Endodermal cell (in vitro differentiated cells): ENCODE data around the gene SPON2. TPM values are rescaled to one million over a fixed set of nuclear protein-coding genes. Genes with fewer than 3 reads are reported as not detected.

Source experiments
- DNase-seq: peaks from one replicate; pipeline ENCODE4 v3.0.0-alpha.2; 2017
- H3K27ac ChIP-seq: 2 replicates; pipeline ENCODE4 v1.5.1; 2013; ENCODE audit warnings: mild to moderate bottlenecking, low read depth, low read length, moderate library complexity
- H3K27me3 ChIP-seq: 2 replicates; pipeline ENCODE4 v1.6.1; 2013; ENCODE audit warnings: mild to moderate bottlenecking, low read length, moderate library complexity; ENCODE audit not compliant: insufficient read depth, control insufficient read depth, poor library complexity, severe bottlenecking
- H3K36me3 ChIP-seq: 2 replicates; pipeline ENCODE4 v1.7.0; 2013; ENCODE audit warnings: mild to moderate bottlenecking, low read length, moderate library complexity; ENCODE audit not compliant: control insufficient read depth, insufficient read depth
- H3K4me1 ChIP-seq: one replicate; pipeline ENCODE4 v1.7.0; 2013; ENCODE audit warnings: low read length; ENCODE audit not compliant: control insufficient read depth, insufficient read depth
- H3K4me3 ChIP-seq: 2 replicates; pipeline ENCODE4 v1.5.1; 2013; ENCODE audit warnings: mild to moderate bottlenecking, low read length, moderate library complexity
- H3K9ac ChIP-seq: 2 replicates; pipeline ENCODE4 v1.6.1; 2013; ENCODE audit warnings: mild to moderate bottlenecking, low read length, moderate library complexity; ENCODE audit not compliant: poor library complexity, severe bottlenecking; ENCODE audit errors: extremely low read depth
- H3K9me3 ChIP-seq: 2 replicates; pipeline ENCODE4 v1.6.1; 2013; ENCODE audit warnings: mild to moderate bottlenecking, low read length, moderate library complexity; ENCODE audit not compliant: control insufficient read depth
- H3K27ac Mint-ChIP-seq: 2 replicates; pipeline ENCODE4 v1.8.0; 2020; ENCODE audit warnings: mixed read lengths
- H3K27me3 Mint-ChIP-seq: 2 replicates; pipeline ENCODE4 v1.8.0; 2021; ENCODE audit warnings: mild to moderate bottlenecking, mixed read lengths; ENCODE audit not compliant: insufficient read depth
- H3K36me3 Mint-ChIP-seq: 2 replicates; pipeline ENCODE4 v1.8.0; 2020; ENCODE audit warnings: low read depth, mixed read lengths
- H3K4me1 Mint-ChIP-seq: 2 replicates; pipeline ENCODE4 v1.8.0; 2020; ENCODE audit warnings: mixed read lengths
- H3K4me3 Mint-ChIP-seq: 2 replicates; pipeline ENCODE4 v1.8.0; 2020; ENCODE audit warnings: mild to moderate bottlenecking, moderate library complexity, mixed read lengths
- H3K9me3 Mint-ChIP-seq: 2 replicates; pipeline ENCODE4 v1.8.0; 2020; ENCODE audit warnings: mild to moderate bottlenecking, mixed read lengths
- CTCF ChIP-seq: fragments of 200-600 bp; sonication (generic); conservative IDR thresholded peaks from 2 replicates; pipeline ENCODE4 v1.5.0; 2021; ENCODE audit warnings: antibody characterized with exemption, mild to moderate bottlenecking
- WGBS, 2 experiments: methylation state at CpG; one replicate each; pipeline versions ENCODE4 v1.1.5 to v1.1.7; 2013; ENCODE audit warnings: missing lambda C conversion rate in 2 of 2, mixed read lengths in 1 of 2; ENCODE audit not compliant: insufficient coverage in 1 of 2, insufficient read length in 1 of 2; 5-methylcytosine and 5-hydroxymethylcytosine counted together
- total RNA-seq, 2 donors: library from RNA; stranded (reverse); fragmentation: NEBNext Ultra II Directional in 1 of 2; extraction: Animal tissue kit (Norgen Biotek cat#: 25700) in 1 of 2; gene quantifications; 2 replicates in 1 of 2; 3 replicates in 1 of 2; pipeline ENCODE4 v1.2.1, GENCODE V29; 2021

SPON2 gene
- total RNA-seq, 2 donors from 2014 or later = 1.4 to 2.6 TPM

DNA sequence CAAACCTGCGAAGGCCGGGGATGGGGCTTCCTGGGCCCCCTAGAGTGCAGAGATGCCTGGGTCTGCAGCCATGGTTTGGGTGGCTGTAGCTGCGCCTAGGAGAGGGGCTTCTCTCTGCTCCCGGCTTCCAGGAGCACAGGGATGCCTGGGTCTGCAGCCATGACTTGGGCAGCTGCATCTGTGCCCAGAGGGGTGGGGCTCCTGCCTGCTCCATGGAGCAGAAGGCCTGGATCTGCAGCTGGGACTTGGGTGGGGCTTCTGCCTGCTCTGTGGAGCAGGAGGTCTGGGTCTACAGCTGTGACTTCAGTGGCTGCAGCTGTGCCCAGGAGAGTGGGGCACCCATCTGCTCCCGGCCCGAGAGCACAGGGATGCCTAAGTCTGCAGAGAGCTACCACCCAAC lies 20.8 kb downstream of the SPON2 start:
- no peaks in the 10 kb centered on the region for H3K4me1 ChIP-seq
- H3K4me3 ChIP-seq = no peak overlapping the region
- no peak overlapping the region for H3K27ac ChIP-seq
- no peak overlapping the region for H3K27ac Mint-ChIP-seq
- peaks cover 13% of the 10 kb centered on the region for H3K27me3 Mint-ChIP-seq
- H3K9me3 Mint-ChIP-seq = peaks cover 9% of the 10 kb centered on the region
- no peak overlapping the region for H3K9ac ChIP-seq
- 91 to 100% methylated on average over 5 to 6 of the region's 6 CpGs for WGBS, 2 experiments
- H3K4me1 Mint-ChIP-seq = no peaks in the 10 kb centered on the region
- no peaks in the 10 kb centered on the region for H3K36me3 ChIP-seq
- peaks cover 33% of the 10 kb centered on the region for H3K27me3 ChIP-seq
- H3K9me3 ChIP-seq = no peaks in the 10 kb centered on the region
- TF ChIP-seq CTCF = no peak
- no peak overlapping the region for H3K4me3 Mint-ChIP-seq
- no peak for DNase-seq
- no peaks in the 10 kb centered on the region for H3K36me3 Mint-ChIP-seq

- Histone ChIP-seq H3K36me3 (no peaks in the 10 kb centered on the region), H3K4me1 (no peaks in the 10 kb centered on the region), H3K4me3 (no peak overlapping the region), H3K27ac (no peak overlapping the region), H3K9ac (no peak overlapping the region), H3K27me3 (peaks cover 33% of the 10 kb centered on the region), H3K9me3 (no peaks in the 10 kb centered on the region)
- Mint-ChIP-seq H3K27me3 (peaks cover 15% of the 10 kb centered on the region), H3K4me1 (no peaks in the 10 kb centered on the region), H3K9me3 (peaks cover 14% of the 10 kb centered on the region), H3K36me3 (no peaks in the 10 kb centered on the region), H3K4me3 (no peak overlapping the region), H3K27ac (no peak overlapping the region)
- 71 to 75% methylated on average over 2 to 3 of the region's 3 CpGs for WGBS, 2 experiments
- TF ChIP-seq CTCF = no peak
- no peak for DNase-seq
Observed at GRCh38 chr4:1150875-1151274, 21.5 kb downstream of the SPON2 start.

DNA sequence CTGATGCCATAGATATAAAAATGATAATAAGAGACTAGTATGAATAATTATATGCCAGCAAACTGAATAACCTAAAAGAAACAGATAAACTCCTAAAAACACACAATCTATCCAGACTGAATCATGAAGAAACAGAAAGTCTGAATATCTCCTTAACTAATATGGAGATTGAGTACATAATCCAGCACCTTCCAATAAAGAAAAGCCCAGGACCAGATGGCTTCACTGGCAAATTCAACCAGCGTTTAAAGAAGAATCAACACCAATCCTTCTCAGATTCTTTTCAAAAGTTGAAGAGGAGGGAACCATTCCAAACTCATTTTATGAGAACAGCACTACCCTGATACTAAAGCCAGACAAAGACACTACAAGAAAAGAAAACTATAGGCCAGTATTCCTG lies 32.5 kb downstream of the SPON2 start:
- no peaks in the 10 kb centered on the region for H3K4me1 ChIP-seq
- TF ChIP-seq CTCF = no peak
- H3K9ac ChIP-seq = no peak overlapping the region
- Mint-ChIP-seq H3K4me3 (no peak overlapping the region), H3K9me3 (peaks cover 18% of the 10 kb centered on the region), H3K27ac (no peak overlapping the region), H3K36me3 (peaks cover 5% of the 10 kb centered on the region), H3K4me1 (no peaks in the 10 kb centered on the region), H3K27me3 (peaks cover 33% of the 10 kb centered on the region)
- H3K27me3 ChIP-seq = peaks cover 48% of the 10 kb centered on the region
- WGBS, 2 experiments = 81 to 100% methylated on average over 1 of the region's 1 CpG
- H3K27ac ChIP-seq = no peak overlapping the region
- no peak overlapping the region for H3K4me3 ChIP-seq
- H3K9me3 ChIP-seq = no peaks in the 10 kb centered on the region
- no peaks in the 10 kb centered on the region for H3K36me3 ChIP-seq
- DNase-seq = no peak
